HG03571 (cell line): Measurements from ENCODE around the gene EDIL3.
"Not testable (repeated sequence)": the region's sequence is repeated elsewhere in the genome, so short reads cannot be mapped to it uniquely, and the experiment has no call there.

ENCODE experiments used
- ATAC-seq: cut with Tn5 transposase; IDR thresholded peaks from one replicate; pipeline ENCODE4 v1.9.1; 2021; ENCODE audit not compliant: unreplicated experiment

EDIL3 gene

DNA sequence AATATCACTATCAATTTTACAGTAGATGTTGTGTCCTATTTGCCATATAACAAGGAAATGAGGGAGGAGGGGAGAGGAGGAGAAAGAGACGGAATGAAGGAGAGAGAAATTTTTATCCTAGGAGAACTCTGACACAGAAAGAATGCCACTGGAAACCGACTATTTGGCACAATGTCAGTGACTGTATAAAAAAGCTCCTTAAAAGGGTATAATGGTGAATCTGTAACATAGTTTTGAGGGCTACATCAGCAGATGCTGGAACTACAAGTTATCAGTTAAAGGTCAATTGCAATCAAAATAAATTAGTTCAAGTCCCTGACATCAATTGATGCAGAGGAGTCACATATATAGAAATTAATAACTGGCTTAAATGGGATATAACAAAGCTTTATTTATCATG, 5.7 kb downstream of the EDIL3 start:
- no peak for ATAC-seq

DNA sequence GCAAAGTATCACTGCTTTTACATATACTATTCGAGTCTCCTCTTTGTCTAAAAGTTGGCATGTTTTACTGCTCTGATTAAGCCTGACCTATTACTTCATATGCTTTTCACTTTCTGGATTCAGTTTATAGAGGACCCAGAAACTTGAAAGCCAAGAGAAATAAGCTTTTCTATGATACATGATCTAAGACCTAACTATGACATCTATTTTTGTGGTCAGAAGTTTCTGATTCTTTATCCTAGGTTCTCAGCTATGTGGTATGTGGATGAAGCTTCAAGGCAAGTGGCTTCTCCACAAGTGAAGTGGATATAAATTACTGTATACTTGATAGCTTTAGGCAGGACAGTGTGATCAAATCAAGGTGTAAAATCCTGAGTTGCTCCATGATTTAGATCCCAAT, 6.3 kb downstream of the EDIL3 start:
- ATAC-seq, result no peak

DNA sequence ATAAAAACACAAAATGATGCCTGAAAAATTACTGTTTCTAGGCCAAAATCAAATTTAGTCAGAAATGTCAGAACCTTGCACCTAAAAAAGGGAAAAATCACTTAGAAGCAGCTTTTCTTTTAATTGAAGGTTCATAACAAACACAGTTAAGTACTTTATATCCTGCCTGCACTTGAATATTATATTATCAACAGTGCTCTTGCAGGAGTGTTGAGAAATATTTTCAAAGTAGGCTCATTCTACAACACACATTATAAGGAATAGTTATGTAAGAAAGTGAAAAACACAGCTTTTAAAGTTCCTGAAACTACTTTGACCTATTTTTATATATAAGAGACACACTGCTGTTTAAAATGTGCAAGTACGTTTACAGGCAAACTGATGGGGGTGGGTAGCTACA, 8.3 kb downstream of the EDIL3 start:
- ATAC-seq, result no peak

DNA sequence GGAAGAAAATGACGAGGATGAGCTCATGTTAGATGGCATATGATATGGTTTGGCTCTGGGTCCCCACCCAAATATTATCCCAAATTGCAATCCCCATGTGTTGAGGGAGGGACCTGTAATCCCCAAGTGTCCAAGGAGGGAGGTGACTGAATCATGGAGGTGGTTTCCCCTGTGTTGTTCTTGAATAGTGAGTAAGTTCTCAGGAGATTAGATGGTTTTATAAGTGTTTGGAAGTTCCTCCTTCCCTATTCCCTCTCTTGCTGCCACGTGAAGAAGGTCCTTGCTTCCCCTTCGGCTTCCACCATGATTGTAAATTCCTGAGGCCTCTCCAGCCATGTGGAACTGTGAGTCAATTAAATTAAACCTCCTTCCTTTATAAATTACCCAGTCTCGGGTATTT, 10.1 kb downstream of the EDIL3 start:
- ATAC-seq, result no peak

DNA sequence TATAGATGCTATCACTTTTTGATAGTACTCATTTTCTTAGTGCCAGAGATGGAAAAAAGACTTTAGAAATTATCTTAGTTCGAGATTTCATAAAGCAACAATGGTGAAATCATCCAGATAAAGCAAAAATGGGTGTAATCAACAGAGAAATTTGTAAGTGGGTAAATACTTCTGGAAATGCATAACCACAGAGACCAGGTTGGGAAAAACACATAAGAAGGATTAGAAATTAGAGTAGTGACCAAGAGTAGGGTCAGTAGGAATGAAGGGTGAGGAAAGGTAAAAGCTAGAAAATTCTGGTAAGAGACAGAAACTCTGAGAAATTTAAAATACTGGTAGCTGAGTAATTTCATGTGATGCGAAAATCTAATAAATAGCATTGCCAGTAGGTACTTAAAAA, 11.2 kb downstream of the EDIL3 start:
- no peak for ATAC-seq

DNA sequence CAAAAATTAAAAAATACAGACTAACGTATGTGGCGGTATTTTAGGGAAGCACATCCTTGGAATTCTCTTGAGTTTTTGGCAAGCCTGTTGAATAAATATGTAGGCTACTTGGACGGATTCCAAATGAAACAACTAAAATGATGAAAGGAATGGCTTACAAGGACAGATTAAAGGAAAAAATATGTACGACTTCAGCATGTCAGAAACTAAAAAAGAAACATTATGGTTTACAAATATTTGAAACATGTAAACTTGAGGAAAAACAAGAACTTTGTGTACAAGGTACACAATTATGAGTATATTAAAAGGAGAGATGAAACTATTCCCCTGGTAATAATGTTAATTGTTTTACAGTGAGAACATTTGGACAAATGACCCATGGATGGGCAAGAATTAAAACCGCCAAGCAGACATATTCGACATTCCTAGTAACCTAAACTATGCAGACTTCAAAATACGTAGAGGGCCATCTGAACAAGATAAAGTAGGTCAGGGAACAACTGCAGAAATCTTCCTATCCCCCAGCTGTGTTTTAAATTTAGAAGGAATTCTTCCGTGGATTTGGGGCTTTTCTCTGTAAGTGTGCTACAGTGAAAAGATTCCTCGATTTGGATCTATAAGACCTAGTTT, 12.5 kb downstream of the EDIL3 start:
- no peak for ATAC-seq

DNA sequence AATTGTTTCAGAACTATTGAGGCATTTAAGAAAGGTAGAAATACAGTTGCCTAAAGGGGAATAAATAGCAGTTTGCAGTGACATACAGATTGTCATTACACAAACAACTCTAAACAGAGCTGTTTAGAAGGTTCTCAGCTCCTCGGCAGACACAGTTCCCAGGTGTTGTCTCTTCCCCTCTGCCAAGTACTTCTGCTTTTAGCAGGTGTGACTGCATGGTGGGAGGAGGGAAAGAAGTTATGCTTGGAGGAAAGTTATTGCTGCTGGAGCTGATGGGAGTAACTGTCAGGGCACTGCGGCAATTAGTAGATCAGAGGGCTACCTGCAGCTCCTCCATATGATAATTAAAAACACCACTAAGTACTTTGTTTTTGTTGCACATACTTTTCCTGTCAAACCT, 14.5 kb downstream of the EDIL3 start:
- ATAC-seq, result no peak

DNA sequence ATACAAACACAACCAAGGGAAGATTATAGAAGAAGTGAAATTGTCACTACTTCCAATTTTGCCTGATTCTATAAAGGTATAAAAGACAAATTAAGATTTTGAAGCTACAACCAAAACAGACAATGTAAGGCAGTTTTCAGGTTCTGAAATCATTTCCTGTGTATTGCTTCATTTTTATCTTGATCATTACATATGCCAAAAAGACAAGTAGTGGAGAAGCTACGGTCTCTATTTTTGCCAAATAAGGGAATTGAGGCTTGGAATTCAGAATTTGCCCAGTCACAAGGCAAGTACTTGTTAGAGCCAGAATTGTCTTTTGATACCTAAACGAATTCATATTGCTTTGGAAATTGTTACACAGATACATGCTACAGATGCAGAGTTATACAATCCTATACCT, 20.6 kb downstream of the EDIL3 start:
- ATAC-seq, result no peak

DNA sequence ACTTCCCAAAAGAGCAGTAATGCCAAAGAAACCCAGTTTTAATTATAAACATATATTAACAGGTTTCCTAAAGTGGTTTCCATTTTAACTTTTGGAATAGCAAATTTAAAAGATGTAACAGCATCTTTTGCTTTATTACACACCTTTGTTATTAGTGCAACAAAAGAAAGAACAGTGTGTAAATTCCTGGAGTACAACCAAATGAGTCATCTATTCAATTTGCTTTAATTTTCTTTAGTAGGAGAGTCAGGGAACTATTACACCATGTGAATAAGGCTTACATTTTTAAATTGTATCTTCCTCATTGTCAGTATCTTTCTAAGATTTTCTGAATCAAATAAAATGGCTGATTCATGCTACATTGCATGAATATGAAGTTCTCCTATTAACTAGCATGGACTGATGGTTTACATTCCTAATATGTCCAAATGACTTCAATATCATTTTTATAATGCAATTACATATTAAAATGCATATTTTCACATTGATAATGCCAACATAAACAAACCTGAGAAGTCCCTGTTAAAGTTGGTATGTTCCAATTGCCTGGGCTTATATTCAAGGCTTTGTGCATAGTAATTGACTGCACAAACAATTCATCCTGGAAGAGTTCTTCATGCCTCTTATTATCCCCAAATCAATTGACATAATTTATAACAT, 22.5 kb downstream of the EDIL3 start:
- no peak for ATAC-seq

DNA sequence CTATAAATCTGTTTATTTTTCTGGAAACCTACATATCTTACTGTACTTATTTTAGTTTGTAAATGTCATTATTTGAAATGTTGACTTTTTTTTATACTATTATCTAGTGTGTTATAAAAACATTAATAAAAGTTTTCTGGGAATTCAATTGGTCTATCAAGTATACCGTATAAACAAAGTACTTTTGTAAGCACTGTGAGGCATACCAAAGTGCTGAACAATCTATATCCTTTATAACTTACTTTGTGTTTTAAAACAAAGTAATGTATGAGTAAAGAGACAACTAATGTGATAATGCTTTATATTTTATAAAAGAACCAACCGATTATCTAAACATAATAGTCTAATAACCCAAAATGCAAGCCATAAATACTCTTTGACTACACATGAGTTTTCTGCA, 23.1 kb downstream of the EDIL3 start:
- ATAC-seq, result no peak

DNA sequence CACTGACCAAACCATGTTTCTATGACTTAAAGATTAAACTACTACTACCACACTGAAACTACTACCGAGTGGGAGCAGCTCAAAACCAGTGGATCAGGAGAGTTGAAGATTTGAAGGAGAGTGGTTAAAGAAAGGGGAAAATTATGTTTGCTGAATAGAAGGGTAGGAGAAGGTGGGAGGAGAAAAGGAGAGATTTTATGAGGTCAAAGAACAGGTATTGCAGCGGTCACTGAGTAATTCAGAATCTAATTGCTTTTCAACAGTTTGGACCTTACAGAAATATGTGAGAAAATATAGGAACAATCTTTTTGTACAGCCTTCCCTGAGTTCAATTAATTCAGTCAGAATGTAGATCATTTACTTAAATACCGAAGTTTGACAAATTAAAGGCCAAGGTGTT, 24.6 kb downstream of the EDIL3 start:
- no peak for ATAC-seq

DNA sequence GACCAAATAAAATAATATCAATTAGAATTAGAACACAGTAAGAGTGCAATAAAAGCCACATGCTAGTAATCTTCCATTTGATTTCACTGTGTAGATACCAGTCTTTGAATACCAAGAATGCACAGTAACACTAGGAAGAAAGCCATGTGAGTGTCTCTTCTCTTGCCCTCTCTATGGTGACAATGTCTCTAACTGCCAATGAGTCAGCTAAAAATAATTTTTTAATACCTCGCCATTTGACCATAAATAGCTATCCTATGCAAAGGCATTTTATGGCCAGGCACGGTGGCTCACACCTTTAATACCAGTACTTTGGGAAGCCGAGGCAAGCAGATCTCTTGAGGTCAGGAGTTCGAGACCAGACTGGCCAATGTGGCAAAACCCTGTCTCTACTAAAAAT, 30.6 kb downstream of the EDIL3 start:
- no peak for ATAC-seq

DNA sequence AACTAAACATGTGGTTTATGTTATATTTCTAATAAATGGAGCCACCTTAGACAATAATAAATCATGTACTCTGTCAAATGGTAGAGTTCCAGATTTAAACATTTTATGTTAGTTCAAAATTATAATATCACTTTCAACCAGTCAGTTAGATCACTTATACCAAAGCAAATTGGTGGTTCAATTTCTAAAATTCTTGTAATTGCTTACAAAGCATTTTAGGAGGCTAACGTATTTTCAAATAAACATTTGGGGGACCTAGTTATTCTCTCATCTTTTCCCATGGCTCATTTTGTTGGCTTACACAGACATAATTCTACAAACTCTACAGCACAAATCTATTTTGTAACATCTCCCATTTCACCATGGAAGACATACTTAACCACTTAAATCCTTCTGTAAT, 39.9 kb downstream of the EDIL3 start:
- ATAC-seq, result no peak

DNA sequence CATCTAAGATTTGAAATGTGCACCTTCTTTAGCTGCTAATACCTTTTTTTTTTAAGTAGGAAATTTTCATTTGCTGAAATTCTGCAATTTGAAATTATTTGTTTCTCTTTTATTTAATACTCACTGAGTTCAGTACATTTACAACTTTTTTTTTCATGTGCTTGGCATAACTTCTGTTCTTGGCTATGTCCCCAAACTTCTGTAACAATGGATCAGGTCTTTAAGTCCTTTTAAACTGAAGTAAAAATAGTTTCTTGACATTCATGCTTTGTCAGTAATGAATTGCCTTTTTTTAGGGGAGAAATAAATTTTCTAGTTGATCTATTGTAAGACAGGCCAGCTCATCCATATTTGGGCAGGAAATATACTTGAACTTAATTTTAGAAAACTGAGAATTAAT, 41.5 kb downstream of the EDIL3 start:
- ATAC-seq, result no peak

DNA sequence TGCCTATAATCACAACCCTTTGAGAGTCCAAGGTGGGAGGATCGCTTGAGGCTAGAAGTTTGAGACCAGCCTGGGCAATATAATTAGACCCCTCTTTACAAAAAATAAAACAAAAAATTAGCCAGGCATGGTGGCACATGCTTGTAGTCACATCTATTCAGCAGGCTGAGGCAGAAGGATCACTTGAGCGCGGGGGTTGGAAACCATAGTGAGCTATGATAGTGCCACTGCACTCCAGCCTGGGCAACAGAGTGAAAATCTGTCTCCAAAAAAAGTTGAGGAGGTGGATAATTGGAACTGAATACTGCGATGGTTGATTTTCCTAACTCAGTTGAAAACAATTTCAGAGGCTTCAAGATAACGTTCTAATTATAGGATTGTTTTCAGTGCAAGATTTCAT, 52.6 kb downstream of the EDIL3 start:
- no peak for ATAC-seq

DNA sequence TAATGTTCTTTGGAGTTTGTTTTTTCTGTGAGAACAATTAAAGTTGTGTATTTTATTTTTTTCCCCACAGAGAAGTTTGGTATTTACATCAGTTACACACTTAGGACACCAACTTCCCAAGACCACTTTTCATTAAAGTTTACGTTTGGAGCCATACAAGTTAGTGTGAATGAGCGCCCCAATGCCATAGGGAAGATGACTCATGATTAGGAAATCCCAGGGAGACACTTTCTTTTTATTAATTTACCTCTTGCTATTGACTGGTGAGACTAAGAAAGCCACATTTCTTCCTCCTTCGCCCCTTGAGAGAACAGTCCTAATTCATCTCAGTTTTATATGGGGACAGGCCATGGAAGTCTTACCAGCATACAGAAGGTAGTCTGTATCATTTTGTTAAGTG, 57.1 kb downstream of the EDIL3 start:
- no peak for ATAC-seq

DNA sequence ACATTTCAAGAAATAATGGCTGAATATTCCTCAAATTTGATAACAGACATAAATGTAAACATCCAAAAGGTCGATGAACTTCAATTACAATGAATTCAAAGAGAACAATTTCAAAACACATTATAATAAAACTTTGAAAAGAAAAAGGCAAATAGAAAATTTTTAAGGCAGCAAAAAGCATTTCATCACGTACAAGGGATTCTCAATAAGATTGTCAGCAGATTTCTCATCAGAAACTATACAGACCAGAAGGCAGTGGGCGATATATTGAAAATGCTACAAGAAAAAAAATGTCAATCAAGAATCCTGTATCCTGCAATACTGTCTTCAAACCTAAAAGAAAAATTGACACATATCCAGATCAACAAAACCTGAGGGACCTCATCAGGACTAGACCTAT, 62.0 kb downstream of the EDIL3 start:
- no peak for ATAC-seq

DNA sequence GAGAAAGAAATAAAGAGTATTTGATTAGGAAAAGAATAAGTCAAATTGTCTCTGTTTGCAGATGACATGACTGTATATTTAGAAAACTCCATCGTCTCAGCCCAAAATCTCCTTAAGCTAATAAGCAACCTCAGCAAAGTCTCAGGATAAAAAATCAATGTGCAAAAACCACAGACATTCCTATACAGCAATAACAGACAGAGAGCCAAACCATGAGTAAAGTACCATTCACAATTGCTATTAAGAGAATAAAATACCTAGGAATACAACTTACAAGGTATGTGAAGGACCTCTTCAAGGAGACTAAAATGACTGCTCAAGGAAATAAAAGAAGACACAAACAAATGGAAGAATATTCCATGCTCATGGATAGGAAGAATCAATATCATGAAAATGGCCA, 66.9 kb downstream of the EDIL3 start:
- ATAC-seq, result not testable (repeated sequence)

DNA sequence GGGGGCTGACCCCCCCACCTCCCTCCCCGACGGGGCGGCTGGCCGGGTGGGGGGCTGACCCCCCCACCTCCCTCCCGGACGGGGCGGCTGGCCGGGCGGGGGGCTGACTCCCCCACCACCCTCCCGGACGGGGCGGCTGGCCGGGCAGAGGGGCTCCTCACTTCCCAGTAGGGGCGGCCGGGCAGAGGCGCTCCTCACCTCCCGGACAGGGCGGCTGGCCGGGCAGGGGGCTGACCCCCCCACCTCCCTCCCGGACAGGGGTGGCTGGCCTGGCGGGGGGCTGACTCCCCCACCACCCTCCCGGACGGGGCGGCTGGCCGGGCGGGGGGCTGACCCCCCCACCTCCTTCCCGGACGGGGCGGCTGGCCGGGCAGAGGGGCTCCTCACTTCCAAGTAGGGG, 72.4 kb downstream of the EDIL3 start:
- ATAC-seq, result not testable (repeated sequence)

DNA sequence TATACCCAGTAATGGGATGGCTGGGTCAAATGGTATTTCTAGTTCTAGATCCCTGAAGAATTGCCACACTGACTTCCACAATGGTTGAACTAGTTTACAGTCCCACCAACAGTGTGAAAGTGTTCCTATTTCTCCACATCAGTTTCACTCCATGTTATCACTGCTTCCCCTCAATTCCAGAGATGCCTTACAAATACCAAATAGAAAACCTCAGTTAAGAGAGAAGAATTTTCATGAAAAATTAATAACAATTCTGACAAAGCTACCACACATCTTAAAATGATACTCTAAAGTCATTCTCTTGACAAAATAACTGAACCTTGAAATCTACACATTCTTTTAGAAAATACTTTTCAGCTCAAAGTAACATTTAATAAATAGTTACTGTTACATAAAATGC, 74.8 kb downstream of the EDIL3 start:
- not testable (repeated sequence) for ATAC-seq

DNA sequence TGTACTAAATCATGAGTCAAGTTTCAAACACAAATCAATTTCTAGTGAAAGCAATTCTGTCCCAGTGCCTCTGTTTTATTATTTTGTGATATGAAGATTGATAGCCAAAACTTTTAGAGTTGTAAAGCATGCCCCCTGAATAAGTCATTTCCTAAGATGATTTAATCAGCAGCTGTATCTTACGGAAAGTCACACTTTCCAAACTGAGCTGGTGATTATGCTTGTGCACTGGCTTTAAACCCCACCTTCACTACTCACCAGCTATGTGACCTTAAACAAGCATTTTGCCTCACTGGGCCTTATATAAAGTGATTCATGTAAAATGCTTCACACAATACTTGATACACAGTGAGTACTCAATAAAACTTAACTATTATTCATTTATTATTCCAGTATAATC, 78.1 kb downstream of the EDIL3 start:
- no peak for ATAC-seq

DNA sequence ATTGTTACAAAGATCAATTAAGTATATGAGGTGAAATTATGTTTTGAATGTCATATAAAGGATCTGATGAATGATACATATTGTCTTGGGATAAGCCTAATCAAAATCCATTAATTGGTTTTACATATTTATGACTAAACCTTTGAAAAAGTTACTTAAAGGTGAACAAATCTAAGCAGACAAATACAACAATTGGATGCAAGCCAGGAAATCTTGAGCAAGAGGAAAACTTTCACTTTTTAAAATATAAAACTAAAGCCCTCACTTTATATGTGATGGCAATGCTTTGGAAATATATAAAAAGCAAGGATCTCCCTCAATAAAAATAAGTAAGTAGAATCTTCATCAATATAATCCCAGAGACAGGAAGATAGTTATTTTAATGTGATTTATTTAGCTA, 80.1 kb downstream of the EDIL3 start:
- ATAC-seq, result no peak

DNA sequence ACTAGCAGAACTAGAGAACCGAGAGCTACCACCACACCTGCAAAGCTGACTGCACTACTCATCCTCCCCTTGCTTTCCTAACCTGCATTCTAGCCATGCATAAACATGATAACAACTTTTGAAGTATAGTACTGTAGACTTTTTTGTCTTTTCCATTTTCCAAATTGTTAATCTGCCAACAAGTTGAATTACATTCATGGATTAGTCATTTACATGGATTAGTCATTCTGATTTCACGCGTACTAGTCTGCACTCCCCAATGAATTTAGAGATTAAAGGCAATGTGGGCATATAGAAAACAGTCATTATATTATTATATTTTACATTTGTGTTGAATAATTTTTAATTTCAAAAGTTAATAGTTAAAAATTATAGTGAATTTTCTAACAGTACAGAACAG, 81.4 kb downstream of the EDIL3 start:
- no peak for ATAC-seq
